NOMO-1 treated with DMSO at 0.1 percent for 48 hours (cell line): ENCODE measurements around the gene FANCL.
"Not testable (repeated sequence)": the region's sequence is repeated elsewhere in the genome, so short reads cannot be mapped to it uniquely, and the experiment has no call there.

ENCODE experiments used
- DNase-seq: peaks from one replicate; lab custom pipeline; 2025; ENCODE audit not compliant: unreplicated experiment; lab: John Stamatoyannopoulos, UW

FANCL gene

GRCh38 chr2:58155160-58155778, 85.9 kb downstream of the FANCL start:
- DNase-seq, result no peak

GRCh38 chr2:58146707-58147106, 94.4 kb downstream of the FANCL start:
- no peak for DNase-seq

- not testable (repeated sequence) for DNase-seq
These were observed 95.4 kb downstream of the FANCL start for GRCh38 chr2:58145769-58146168.

GRCh38 chr2:58140508-58141072, 100.5 kb downstream of the FANCL start:
- no peak for DNase-seq

- no peak for DNase-seq
These were observed 102.6 kb downstream of the FANCL start for GRCh38 chr2:58138396-58139030.

GRCh38 chr2:58137856-58138255, 103.3 kb downstream of the FANCL start:
- no peak for DNase-seq

- DNase-seq, result no peak
These were observed 103.9 kb downstream of the FANCL start for GRCh38 chr2:58137221-58137620.

GRCh38 chr2:58135861-58136260, 105.3 kb downstream of the FANCL start:
- DNase-seq, result no peak

GRCh38 chr2:58133395-58133794, 107.7 kb downstream of the FANCL start:
- no peak for DNase-seq

GRCh38 chr2:58131191-58132011, 109.7 kb downstream of the FANCL start:
- DNase-seq, result no peak

- DNase-seq, result no peak
These were observed 110.9 kb downstream of the FANCL start for GRCh38 chr2:58130238-58130637.

GRCh38 chr2:58127111-58127510, 114.0 kb downstream of the FANCL start:
- no peak for DNase-seq

GRCh38 chr2:58122540-58122939, 118.6 kb downstream of the FANCL start:
- no peak for DNase-seq

- no peak for DNase-seq
These were observed 119.1 kb downstream of the FANCL start for GRCh38 chr2:58122040-58122439.

GRCh38 chr2:58120626-58121229, 120.4 kb downstream of the FANCL start:
- DNase-seq, result no peak

GRCh38 chr2:58113563-58113962, 127.6 kb downstream of the FANCL start:
- DNase-seq, result not testable (repeated sequence)

GRCh38 chr2:58110765-58111164, 130.4 kb downstream of the FANCL start:
- DNase-seq, result no peak

GRCh38 chr2:58109481-58109880, 131.6 kb downstream of the FANCL start:
- no peak for DNase-seq
